ENCODE measurements around the gene SFXN5. TPM values are rescaled to one million over a fixed set of nuclear protein-coding genes. Genes with fewer than 3 reads are reported as not detected.

SFXN5 gene
- total RNA-seq, 1 donor from 2014 or later = 21.8 TPM

DNA sequence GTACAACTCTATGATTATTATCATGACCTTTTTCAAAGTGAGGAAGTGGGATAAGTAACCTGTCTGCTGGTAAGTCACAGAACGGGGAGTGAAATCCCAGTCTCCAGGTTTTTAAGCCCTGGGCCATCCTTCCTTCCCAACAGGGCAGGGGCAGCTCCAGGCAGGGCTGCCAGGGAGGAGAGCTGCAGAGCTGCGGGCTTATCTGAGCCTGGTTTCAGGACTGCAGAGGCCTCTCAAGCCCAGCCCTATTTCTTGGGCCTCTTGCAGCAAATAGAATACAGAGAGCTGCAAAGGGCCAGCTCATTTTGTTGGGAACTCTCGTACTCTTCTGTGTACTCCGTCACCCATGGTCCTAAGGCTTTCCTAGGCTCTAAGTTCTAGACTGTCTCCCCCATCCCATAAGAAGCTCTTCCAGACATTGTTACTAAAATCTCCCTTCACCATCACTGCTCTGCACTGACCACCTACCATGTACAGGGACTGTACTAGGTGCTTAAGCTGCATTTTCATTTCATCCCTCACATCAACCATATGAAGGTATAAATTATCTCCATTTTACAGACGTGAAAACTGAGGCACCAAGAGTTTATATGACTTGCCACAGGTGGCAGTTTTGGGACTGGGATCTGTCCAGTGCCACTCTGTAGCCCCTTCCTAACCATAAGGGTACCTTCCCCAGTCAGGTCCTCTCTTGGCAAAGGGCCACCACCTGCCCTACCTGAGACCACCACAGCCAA, 38.1 kb upstream of the SFXN5 start:
- H3K27me3 Mint-ChIP-seq (ENCODE audit: low read depth) = peaks cover 37% of the 10 kb centered on the region

DNA sequence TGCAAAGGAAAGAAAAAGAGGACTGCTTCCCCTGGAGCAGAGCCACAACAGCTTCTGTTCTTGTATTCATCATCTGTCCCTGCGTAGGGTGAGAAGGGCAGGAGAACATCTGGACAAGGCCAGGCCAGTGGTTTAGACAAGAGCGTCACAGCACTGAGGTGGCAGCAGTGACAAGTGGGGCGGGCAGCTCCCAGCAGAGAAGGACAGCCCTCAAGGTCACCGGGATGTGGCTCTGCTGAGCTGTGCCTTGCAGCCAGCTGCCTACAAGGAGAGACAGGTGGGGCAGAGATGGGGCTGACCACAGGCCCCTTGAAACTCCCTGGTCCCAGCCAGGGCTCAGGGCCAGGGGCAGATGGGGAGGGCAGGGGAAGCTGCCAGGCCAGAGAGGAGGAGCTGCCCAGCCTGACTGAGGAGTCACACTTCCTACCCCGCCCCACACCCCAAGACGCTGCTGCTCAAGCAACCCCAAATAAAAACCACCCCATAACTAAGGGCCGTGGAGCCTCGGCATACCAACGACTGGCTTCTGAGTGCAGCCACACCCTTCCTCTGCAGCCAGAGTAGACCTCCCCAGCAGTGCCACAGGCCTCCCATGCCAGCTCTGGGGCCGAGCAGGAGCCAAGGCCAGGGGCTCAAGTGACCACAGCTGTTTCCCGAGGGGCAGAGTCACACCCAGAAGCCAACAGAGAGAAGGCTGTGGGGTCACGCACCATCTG, 35.9 kb upstream of the SFXN5 start:
- Mint-ChIP-seq H3K27ac (ENCODE audit: unreplicated experiment) (no peak overlapping the region), H3K9me3 (no peaks in the 10 kb centered on the region), H3K27me3 (ENCODE audit: low read depth) (peaks cover 26% of the 10 kb centered on the region), H3K36me3 (ENCODE audit: low read depth) (no peaks in the 10 kb centered on the region), H3K4me3 (peak overlapping the region; percentile 7), H3K4me1 (peaks cover 14% of the 10 kb centered on the region)
- TF ChIP-seq, protein P1, sequence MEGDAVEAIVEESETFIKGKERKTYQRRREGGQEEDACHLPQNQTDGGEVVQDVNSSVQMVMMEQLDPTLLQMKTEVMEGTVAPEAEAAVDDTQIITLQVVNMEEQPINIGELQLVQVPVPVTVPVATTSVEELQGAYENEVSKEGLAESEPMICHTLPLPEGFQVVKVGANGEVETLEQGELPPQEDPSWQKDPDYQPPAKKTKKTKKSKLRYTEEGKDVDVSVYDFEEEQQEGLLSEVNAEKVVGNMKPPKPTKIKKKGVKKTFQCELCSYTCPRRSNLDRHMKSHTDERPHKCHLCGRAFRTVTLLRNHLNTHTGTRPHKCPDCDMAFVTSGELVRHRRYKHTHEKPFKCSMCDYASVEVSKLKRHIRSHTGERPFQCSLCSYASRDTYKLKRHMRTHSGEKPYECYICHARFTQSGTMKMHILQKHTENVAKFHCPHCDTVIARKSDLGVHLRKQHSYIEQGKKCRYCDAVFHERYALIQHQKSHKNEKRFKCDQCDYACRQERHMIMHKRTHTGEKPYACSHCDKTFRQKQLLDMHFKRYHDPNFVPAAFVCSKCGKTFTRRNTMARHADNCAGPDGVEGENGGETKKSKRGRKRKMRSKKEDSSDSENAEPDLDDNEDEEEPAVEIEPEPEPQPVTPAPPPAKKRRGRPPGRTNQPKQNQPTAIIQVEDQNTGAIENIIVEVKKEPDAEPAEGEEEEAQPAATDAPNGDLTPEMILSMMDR (conservative IDR thresholded peaks at IDR 0.05) = no peak
- no peak for DNase-seq (ENCODE audit: low read depth, low spot score)

More for the DNA sequence above, 38.1 kb upstream of the SFXN5 start:
- Mint-ChIP-seq H3K4me1 (peaks cover 14% of the 10 kb centered on the region), H3K4me3 (peak overlapping the region; percentile 3), H3K9me3 (no peaks in the 10 kb centered on the region), H3K36me3 (ENCODE audit: low read depth) (no peaks in the 10 kb centered on the region), H3K27ac (ENCODE audit: unreplicated experiment) (no peak overlapping the region)
- DNase-seq (ENCODE audit: low read depth, low spot score) = no peak
- TF ChIP-seq, protein P1 (conservative IDR thresholded peaks at IDR 0.05) = no peak

DNA sequence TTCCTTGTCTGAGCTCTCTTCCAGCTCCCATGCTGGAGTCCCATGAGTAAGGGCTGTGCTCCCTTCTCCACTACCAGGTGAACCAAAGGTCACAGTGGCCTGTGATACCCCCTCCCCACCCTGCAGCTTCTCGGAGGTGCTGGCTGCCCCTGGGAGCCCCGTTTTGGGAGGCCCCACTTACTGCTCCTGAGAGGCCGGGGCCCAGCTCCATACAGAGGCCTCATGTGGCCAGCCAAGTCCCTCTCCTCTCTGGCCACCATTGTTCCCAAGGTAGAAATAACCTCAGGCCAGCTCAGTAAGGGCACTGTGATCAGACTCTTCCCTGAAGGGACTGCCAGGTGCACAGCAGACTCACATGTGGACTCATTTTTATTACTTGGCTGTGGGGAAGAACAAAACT, 35.3 kb upstream of the SFXN5 start:
- Mint-ChIP-seq H3K9me3 (no peaks in the 10 kb centered on the region), H3K36me3 (ENCODE audit: low read depth) (no peaks in the 10 kb centered on the region), H3K27me3 (ENCODE audit: low read depth) (peaks cover 22% of the 10 kb centered on the region), H3K4me1 (peaks cover 11% of the 10 kb centered on the region), H3K27ac (ENCODE audit: unreplicated experiment) (no peak overlapping the region), H3K4me3 (peak overlapping the region; percentile 7)
- TF ChIP-seq, protein P1 (conservative IDR thresholded peaks at IDR 0.05) = no peak
- no peak for DNase-seq (ENCODE audit: low read depth, low spot score)

DNA sequence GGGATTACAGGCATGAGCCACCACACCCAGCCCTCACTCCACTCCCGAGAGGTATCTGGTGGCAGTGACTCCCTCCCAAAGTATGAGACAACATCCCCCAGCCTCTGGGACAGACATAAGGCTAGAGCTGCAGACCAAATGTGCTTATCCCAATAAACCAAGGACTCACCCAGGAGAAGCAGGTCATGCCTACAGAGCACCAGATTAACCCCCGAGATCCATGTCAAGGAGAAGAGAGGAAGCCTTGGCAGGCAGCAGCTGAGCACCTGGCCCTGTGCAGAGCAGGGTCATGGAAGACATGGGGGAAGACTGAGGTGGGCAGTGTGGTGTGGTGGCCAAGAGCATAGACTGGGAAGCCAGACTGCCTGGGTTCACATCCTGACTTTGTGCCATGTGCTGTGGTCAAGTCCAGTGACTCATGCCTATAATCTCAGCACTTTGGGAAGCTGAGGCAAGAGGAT, 34.0 kb upstream of the SFXN5 start:
- Mint-ChIP-seq H3K27me3 (ENCODE audit: low read depth) (peaks cover 10% of the 10 kb centered on the region), H3K36me3 (ENCODE audit: low read depth) (no peaks in the 10 kb centered on the region), H3K27ac (ENCODE audit: unreplicated experiment) (no peak overlapping the region), H3K9me3 (no peaks in the 10 kb centered on the region), H3K4me3 (no peak overlapping the region), H3K4me1 (no peaks in the 10 kb centered on the region)
- TF ChIP-seq, protein P1 (conservative IDR thresholded peaks at IDR 0.05) = no peak
- DNase-seq (ENCODE audit: low read depth, low spot score) = no peak

DNA sequence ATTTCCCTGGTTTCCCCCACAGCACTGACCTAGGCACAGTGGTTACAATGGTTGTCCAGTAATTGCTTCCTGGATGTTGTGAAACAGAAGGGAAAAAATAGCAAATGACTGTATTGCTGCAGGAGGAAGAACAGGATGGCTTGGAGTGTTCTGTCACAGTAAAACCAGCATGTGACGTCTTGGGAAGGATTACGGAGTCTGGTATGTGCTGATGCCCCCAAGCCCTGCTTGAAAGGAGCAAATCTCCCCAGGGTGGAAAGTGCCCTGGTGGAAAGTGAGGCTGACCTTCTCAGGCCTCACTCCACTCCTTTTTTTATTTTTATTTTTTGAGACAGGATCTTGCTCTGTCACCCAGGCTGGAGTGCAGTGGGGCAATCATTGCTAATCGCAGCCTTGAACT, 33.4 kb upstream of the SFXN5 start:
- Mint-ChIP-seq H3K27ac (ENCODE audit: unreplicated experiment) (peak overlapping the region; percentile 67), H3K9me3 (no peaks in the 10 kb centered on the region), H3K4me3 (no peak overlapping the region), H3K27me3 (ENCODE audit: low read depth) (peaks cover 4% of the 10 kb centered on the region), H3K36me3 (ENCODE audit: low read depth) (no peaks in the 10 kb centered on the region), H3K4me1 (no peaks in the 10 kb centered on the region)
- TF ChIP-seq, protein P1 (conservative IDR thresholded peaks at IDR 0.05) = no peak
- DNase-seq (ENCODE audit: low read depth, low spot score) = no peak

Measured in neural crest cell (in vitro differentiated cells).